ENCODE data around the gene FEZF1. TPM values are rescaled to one million over a fixed set of nuclear protein-coding genes. Genes with fewer than 3 reads are reported as not detected.
A peak's percentile ranks its signal among the peaks of the same experiment; 100 is the strongest.

Gene FEZF1
- total RNA-seq, result not detected in 2 replicates

DNA sequence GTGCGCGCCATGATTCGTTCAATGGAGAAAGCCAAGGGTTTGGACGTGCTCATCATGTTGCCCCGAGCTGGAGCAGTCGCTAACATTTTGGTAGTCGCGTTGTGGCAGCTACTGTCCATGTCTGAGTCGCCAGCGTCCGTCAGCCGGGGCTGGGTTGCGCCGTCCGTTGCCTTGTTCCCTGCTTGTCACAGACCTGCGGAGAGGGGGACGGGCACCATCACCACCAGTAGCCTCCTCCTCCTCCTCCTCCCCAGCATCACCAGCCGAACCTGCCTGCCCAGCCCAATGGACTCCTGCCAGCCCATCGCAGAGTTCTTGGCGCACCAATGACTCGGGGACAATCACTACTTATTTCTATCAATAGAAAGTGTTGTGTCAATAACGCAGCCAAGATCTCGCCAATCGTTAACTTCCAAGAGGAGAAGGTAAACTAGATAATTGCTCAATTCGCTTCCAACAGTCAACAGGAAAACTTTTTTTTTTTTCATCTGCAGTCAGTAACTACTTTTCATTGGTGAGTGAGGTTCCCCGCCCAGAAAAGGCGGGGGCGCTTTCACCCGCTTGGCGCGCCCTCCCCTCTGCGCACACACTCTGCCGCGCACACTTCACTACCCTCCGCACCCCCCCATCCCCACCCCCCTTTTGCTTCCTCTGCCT lies at the start of gene FEZF1:
Gene FEZF1, minus strand, starts transcription at position 432 of the 657 bp plus-strand sequence. Its CDS starts 313 bp downstream, at position 119.
- H3K9me3 Mint-ChIP-seq, result peaks cover 18% of the 10 kb centered on the region

DNA sequence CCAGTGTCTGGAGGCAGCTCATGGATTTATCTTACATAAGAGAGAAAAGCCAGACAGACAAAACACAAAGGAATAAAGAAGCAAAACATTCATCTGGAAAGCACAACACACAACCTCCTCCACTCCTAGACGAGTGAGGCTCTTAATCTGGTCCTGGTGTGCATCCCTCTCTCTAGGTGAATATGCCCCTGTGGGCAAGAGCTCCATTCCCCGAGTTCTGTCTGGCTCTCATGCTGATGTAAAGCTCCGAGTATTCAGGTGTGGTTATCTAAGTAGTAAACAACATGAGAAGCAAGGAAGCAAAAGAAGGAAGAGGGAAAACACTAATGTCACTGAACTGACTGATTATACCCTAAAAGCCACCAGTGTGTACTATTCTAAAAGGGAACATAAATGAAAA lies 47.9 kb upstream of the FEZF1 start:
- H3K9me3 Mint-ChIP-seq, result no peaks in the 10 kb centered on the region
- intact Hi-C loops (cut with micrococcal nuclease), result no loop called here
- no peaks in the 10 kb centered on the region for H3K27me3 Mint-ChIP-seq
- no peaks in the 10 kb centered on the region for H3K36me3 Mint-ChIP-seq (ENCODE audit: low read depth)
- no peak overlapping the region for H3K4me3 Mint-ChIP-seq
- no peak for DNase-seq
- H3K27ac Mint-ChIP-seq, result no peak overlapping the region
- H3K4me1 Mint-ChIP-seq, result no peaks in the 10 kb centered on the region

More for the DNA sequence above, at the start of gene FEZF1:
- H3K27me3 Mint-ChIP-seq, result peaks cover 85% of the 10 kb centered on the region
- intact Hi-C loops (cut with micrococcal nuclease), result no loop called here
- H3K36me3 Mint-ChIP-seq (ENCODE audit: low read depth), result peaks cover 4% of the 10 kb centered on the region
- H3K27ac Mint-ChIP-seq, result peak within 1 kb of the TSS; percentile 28
- H3K4me3 Mint-ChIP-seq, result no peak within 1 kb of the TSS
- DNase-seq, result no peak
- H3K4me1 Mint-ChIP-seq, result no peaks in the 10 kb centered on the region

DNA sequence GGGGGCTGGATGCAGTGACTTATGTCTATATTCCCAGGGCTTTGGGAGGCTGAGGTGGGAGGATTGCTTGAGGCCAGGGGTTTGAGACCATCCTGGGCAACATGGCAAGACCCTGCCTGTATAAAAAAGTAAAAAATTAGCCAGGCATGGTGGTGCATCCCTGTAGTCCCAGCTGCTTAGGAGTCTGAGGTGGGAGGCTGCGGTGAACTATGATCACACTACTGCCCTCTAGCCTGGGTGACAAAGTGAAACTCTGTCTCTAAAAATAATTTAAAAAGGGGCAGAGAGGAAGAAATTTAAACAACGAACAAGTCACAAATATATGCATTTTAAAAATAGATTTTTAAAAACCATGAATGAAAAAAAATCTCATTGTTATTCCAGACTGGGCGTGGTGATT lies 46.2 kb upstream of the FEZF1 start:
- Mint-ChIP-seq H3K9me3 (no peaks in the 10 kb centered on the region), H3K27me3 (no peaks in the 10 kb centered on the region), H3K4me3 (no peak overlapping the region), H3K27ac (no peak overlapping the region), H3K4me1 (no peaks in the 10 kb centered on the region), H3K36me3 (ENCODE audit: low read depth) (no peaks in the 10 kb centered on the region)
- intact Hi-C loops (cut with micrococcal nuclease), result no loop called here
- DNase-seq, result no peak

DNA sequence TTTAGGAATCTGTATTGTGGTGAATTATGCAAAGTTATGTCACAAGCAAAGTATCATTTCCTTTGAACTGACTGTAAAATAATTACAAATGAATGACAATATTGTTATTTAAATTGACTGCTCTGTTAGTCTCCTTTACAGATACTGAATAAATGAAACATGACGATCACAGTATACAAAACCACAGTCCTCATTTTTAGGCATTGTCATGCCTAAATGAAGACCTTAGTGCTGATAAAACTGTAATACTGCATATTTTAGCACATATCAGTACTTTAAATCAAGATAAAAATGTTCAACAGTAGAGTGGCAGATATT lies 39.7 kb upstream of the FEZF1 start:
- Mint-ChIP-seq H3K27ac (no peak overlapping the region), H3K27me3 (no peaks in the 10 kb centered on the region), H3K9me3 (no peaks in the 10 kb centered on the region), H3K36me3 (ENCODE audit: low read depth) (no peaks in the 10 kb centered on the region), H3K4me1 (no peaks in the 10 kb centered on the region), H3K4me3 (no peak overlapping the region)
- intact Hi-C loops (cut with micrococcal nuclease), result no loop called here
- no peak for DNase-seq

DNA sequence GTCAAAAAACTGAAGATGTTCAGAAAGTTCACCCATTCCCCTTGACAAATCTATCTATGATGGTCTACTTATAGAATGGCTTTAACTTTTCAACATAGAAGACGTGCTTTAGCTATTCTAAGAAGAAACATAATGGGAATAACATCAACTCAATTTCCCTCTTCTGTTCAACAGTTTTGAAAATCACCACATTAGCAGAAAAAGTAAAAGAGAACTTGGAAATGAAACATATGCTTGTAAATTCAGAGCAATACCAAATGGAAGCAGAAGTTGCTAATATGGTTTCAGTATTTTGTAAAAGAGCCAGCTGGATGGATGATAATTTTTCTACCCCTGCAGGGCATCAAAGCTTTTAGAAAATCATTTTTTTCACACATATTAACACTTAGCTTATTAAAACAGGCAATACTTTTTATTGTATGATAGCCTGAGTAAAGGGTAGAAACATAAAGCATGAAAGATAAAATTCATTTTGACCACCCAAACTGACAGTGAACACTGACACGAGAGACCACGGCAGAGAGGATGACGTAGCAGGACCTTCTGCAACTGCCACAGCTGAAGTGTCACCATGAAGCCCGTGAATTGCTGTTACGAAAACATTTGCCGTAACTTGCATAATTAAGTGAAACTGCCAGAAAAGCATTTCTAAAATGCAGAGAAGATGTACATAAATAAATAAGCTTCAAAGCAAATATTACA lies 39.2 kb upstream of the FEZF1 start:
- Mint-ChIP-seq H3K9me3 (no peaks in the 10 kb centered on the region), H3K4me3 (no peak overlapping the region), H3K4me1 (no peaks in the 10 kb centered on the region), H3K27ac (no peak overlapping the region), H3K36me3 (ENCODE audit: low read depth) (no peaks in the 10 kb centered on the region), H3K27me3 (no peaks in the 10 kb centered on the region)
- DNase-seq, result no peak
- intact Hi-C loops (cut with micrococcal nuclease), result no loop called here

DNA sequence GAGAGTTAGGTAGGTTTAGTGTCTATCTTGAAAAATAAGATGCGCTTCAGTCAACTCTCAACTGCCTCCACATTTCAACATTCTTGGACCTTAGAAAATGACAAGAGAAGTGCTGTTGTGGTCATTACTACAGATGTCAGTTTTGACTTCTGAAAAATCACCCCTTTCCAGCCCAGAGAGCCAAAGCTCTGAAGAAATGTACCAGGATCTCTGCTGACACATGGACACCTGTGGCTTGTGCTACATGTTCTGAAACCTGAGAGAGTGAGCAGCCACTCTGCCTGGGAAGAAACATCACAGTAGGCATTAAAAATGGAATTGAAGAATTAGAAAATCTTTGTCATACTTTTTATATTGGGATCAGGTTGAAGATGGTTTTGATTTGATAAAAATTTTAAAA lies 35.9 kb upstream of the FEZF1 start:
- no peaks in the 10 kb centered on the region for H3K4me1 Mint-ChIP-seq
- H3K4me3 Mint-ChIP-seq, result no peak overlapping the region
- no peak for DNase-seq
- H3K9me3 Mint-ChIP-seq, result no peaks in the 10 kb centered on the region
- intact Hi-C loops (cut with micrococcal nuclease), result no loop called here
- H3K27ac Mint-ChIP-seq, result no peak overlapping the region
- no peaks in the 10 kb centered on the region for H3K36me3 Mint-ChIP-seq (ENCODE audit: low read depth)
- H3K27me3 Mint-ChIP-seq, result no peaks in the 10 kb centered on the region

DNA sequence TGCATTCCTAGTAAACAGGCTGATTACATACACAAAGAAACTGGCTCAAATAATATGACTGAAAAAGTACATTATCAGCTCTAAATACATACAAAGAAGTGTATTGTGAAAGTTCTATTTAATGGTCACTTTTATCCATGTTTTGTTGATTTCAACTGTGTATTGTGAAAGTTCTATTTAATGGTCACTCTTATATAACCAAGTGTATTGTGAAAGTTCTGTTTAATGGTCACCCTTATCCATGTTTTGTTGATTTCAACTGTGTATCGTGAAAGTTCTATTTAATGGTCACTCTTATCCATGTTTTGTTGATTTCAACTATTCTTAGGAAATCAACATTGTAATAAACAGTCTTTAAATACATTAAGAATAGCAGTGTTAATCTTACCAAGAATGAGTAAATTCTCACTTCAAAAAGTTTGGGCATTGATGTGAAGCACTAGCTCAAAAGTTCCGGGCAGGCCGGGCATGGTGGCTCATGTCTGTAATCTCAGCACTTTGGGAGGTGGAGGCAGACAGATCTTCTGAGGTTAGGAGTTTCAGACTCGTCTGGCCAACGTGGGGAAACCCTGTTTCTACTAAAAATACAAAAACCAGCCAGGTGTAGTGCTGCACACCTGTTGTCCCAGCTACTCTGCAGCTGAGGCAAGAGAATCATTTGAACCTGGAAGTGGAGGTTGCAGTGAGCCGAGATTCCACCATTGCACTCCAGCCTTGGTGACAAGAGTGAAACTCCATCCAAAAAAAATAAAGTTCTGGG lies 34.8 kb upstream of the FEZF1 start:
- Mint-ChIP-seq H3K27ac (no peak overlapping the region), H3K36me3 (ENCODE audit: low read depth) (no peaks in the 10 kb centered on the region), H3K27me3 (no peaks in the 10 kb centered on the region), H3K9me3 (no peaks in the 10 kb centered on the region), H3K4me1 (no peaks in the 10 kb centered on the region), H3K4me3 (no peak overlapping the region)
- DNase-seq, result no peak
- intact Hi-C loops (cut with micrococcal nuclease), result no loop called here

DNA sequence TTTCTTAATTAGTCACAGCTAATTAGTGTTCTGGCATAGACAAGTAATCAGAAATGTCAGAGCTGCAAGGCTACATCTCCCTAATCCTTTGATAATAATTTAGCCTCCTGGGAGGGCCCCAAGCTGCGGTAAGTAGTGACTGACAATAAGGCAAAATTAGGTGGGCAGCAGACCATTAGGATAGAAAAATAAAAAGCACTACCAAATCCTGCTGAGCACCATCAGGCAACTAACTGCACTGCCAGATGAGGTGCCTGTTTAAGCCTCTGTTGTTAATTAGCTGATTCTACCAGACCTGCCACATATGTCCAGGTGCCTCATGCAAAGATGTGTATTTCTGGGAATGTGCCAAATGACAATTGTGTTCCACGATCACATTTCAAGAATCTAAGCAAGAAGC lies 32.5 kb upstream of the FEZF1 start:
- H3K4me1 Mint-ChIP-seq, result no peaks in the 10 kb centered on the region
- no peaks in the 10 kb centered on the region for H3K27me3 Mint-ChIP-seq
- DNase-seq, result no peak
- no peak overlapping the region for H3K27ac Mint-ChIP-seq
- no peak overlapping the region for H3K4me3 Mint-ChIP-seq
- no peaks in the 10 kb centered on the region for H3K36me3 Mint-ChIP-seq (ENCODE audit: low read depth)
- H3K9me3 Mint-ChIP-seq, result no peaks in the 10 kb centered on the region
- intact Hi-C loops (cut with micrococcal nuclease), result no loop called here

DNA sequence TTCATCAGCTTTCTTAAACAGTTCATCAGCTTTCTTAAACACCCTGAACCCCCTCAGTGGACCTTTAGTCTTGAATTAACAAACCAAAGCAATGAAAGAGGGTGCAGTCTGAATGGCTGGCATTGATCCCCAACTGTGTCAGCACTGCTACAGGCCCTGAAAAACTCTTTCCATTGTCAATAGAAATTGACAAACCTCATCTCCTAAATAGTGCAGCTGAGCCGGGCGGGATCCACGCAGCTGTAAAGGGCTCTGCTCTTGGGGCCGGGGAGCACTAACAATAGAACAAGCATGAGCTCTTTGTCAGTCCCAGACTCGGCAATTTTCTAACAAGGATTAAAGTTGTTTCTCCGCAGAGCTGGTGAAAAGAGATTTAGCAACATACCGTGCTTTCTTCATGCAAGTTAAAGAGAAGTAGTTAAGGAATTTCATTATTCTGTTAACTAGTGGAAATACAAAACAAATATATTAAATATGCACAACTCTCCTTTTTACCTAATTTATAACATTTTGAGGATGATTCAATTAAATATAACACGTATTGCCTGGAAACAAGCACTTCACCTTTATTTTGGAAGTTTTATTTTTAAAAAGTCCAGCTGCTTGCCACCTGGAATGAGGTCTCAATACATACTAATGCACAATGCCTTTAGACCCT lies 24.7 kb upstream of the FEZF1 start:
- Mint-ChIP-seq H3K27me3 (no peaks in the 10 kb centered on the region), H3K9me3 (no peaks in the 10 kb centered on the region), H3K4me1 (no peaks in the 10 kb centered on the region), H3K36me3 (ENCODE audit: low read depth) (no peaks in the 10 kb centered on the region), H3K27ac (no peak overlapping the region), H3K4me3 (no peak overlapping the region)
- no peak for DNase-seq
- intact Hi-C loops (cut with micrococcal nuclease), result no loop called here

DNA sequence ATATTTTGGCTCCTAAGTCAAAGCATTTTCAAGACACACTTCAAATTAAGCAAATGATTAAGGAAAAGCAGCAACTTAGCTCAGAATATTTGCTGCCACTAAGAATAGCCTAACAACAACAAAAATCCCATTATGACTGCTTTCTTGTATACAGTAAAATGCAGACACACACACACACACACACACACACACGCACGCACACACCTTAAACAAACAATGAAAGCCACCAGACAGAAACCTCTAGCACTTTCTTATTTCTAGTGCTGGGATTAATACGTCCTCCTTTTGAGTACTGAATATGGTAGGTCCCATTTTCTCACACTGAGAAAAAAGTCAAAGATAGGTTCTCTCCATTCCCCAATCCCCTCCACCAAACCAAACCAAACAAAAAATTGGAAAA lies 23.4 kb upstream of the FEZF1 start:
- H3K27me3 Mint-ChIP-seq, result no peaks in the 10 kb centered on the region
- H3K4me3 Mint-ChIP-seq, result no peak overlapping the region
- H3K9me3 Mint-ChIP-seq, result no peaks in the 10 kb centered on the region
- H3K4me1 Mint-ChIP-seq, result no peaks in the 10 kb centered on the region
- H3K27ac Mint-ChIP-seq, result no peak overlapping the region
- no peaks in the 10 kb centered on the region for H3K36me3 Mint-ChIP-seq (ENCODE audit: low read depth)
- intact Hi-C loops (cut with micrococcal nuclease), result no loop called here
- no peak for DNase-seq

DNA sequence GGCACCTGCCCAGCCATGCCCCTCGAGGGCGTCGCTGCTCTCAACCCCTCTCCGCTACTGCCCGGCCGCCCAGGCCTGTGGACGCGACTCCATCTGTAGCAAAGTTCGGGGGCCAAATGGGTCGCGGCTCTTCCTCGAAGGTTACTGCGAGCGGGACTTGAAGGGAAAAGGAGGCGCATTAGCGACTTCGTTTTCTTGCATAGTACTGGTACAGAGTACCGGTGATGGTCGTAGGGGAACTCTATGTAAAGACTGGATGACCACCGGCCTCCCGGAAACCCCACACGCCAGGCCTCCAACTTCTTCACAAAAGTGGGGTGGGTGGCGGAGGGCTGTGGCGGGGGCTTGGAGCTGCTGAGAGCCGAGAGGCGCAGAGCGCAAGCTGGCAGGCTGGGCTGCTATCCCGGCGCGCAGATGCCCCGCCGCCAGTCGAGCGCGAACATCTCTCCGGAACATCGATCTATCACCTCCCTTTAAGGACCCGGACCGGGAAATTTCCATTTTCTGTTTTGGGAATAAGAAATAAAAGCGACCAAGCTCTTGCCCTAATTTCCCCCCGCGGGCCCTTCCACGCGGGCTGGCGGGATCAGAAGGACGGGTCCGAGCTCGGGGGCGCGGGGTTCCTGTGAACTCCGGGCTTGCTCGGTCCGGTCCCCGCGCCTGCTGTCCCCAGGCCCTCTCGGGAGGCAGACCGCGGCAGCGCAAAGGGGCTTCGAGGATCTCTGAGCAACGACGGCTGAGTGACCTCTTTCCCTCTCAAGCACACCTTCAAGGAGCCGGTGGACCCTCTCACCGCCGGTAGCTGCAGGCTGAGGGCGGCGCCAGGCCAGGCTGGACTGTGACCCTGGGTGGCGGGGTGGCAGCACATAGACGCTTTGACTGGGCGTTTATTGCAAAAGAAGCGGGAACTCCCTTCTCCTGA lies 12.2 kb upstream of the FEZF1 start:
- DNase-seq, result no peak
- intact Hi-C loops (cut with micrococcal nuclease), result no loop called here
- H3K4me1 Mint-ChIP-seq, result no peaks in the 10 kb centered on the region
- H3K36me3 Mint-ChIP-seq (ENCODE audit: low read depth), result no peaks in the 10 kb centered on the region
- no peak overlapping the region for H3K4me3 Mint-ChIP-seq
- H3K9me3 Mint-ChIP-seq, result peaks cover 6% of the 10 kb centered on the region
- H3K27ac Mint-ChIP-seq, result no peak overlapping the region
- H3K27me3 Mint-ChIP-seq, result peaks cover 56% of the 10 kb centered on the region

DNA sequence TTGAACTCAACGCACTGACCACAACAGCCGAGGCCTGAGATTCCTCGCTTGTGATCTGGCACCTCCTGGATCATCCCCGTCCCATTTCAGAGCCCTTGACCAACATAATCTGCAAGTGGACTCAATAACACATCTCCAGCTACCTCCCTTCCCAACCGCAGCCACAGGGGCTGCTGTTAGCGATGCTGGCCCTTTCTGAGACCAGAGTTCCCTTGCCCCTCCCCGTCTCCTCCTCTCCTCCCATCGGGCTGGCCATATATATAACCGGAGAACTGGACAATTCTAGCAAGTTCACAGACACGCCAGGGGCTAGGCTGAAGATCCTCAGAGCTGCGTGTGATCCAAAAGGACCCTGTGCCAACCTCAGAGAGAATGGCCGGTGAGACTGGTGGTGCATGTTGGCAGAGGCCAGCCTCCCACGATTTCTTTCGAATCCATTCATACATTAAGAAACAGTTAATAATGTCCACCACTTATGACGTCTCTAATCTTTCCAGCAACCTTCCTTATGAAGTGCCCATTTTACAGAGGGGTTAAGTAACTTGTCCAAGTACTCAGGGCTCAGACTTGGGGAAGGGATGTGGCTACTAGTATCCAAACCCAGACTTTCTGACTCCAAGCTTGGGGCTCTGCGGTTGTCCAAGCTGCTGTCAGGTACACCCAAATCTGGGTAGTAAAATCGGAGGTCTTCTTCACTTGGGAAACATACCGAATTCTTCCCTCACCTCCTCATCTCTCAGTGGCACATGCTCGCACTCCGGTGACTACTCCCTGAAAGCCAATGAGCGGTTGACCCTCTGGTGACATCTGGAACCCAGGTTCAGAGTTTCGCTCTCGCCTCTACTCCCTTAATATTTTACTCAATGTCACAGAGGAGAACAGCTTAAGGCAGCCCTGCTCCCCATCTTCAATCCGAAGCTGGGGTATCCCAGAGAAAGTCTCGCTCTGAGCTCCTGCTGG lies 11.2 kb upstream of the FEZF1 start:
- no peak for DNase-seq
- Mint-ChIP-seq H3K27ac (no peak overlapping the region), H3K4me3 (no peak overlapping the region), H3K4me1 (no peaks in the 10 kb centered on the region), H3K36me3 (ENCODE audit: low read depth) (no peaks in the 10 kb centered on the region), H3K9me3 (peaks cover 12% of the 10 kb centered on the region), H3K27me3 (peaks cover 64% of the 10 kb centered on the region)
- intact Hi-C loops (cut with micrococcal nuclease), result loop anchor here (2.0 kb wide), 1 partner anchor 15 kb away; no protein-coding TSS in a partner anchor

Measured in activated CD4-positive, alpha-beta T cell treated with anti-CD3 and anti-CD28 coated beads, Interleukin-2, amount 10 ng/mL, durations not matched to agents 24 days and 14 days (primary cell).